K562 (cell line): ENCODE data around the gene PNLIPRP2.

ENCODE experiments used
- ESRRA ChIP-seq: fragments of 450-650 bp; IDR thresholded peaks from 2 replicates; pipeline ENCODE4 v1.6.1; 2014; ENCODE audit warnings: low read depth, mild to moderate bottlenecking, moderate library complexity, borderline replicate concordance
- L3MBTL2 ChIP-seq: fragments of 450-650 bp; IDR thresholded peaks from 2 replicates; pipeline ENCODE4 v1.6.1; 2016; ENCODE audit warnings: mild to moderate bottlenecking, moderate library complexity
- ZNF79 ChIP-seq: fragments of 250-450 bp; sonication (Bioruptor Pico); IDR thresholded peaks from 2 replicates; pipeline ENCODE4 v1.4.0; 2020; ENCODE audit warnings: low read depth, mild to moderate bottlenecking, moderate library complexity
- TF ChIP-seq, protein P1 (sequence below): IDR thresholded peaks from 2 replicates; pipeline ENCODE4 v1.6.1; 2014; ENCODE audit warnings: antibody characterized with exemption

DNA sequence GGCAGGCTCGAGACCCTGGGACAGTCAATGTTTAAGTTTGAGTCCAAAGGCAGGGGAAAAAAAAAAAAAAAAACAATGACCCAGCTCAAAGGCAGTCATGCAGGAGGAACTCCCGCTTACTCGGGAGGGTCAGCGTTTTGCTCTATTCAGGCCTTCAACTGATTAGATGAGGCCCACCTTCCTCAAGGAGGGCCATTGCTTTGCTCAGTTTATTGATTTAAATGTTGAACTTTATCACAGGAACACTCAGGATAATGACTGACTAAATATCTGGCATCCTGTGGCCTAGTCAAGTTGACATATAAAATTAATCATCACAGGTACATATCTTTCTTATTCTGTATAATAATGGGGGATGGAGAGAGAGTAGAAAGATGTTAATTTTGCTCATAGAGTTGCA, 69.0 kb downstream of the PNLIPRP2 start:
- TF ChIP-seq ZNF79 (CRISPR knock-in tag) (no peak), L3MBTL2 (no peak), ESRRA (no peak)
- TF ChIP-seq, protein P1, sequence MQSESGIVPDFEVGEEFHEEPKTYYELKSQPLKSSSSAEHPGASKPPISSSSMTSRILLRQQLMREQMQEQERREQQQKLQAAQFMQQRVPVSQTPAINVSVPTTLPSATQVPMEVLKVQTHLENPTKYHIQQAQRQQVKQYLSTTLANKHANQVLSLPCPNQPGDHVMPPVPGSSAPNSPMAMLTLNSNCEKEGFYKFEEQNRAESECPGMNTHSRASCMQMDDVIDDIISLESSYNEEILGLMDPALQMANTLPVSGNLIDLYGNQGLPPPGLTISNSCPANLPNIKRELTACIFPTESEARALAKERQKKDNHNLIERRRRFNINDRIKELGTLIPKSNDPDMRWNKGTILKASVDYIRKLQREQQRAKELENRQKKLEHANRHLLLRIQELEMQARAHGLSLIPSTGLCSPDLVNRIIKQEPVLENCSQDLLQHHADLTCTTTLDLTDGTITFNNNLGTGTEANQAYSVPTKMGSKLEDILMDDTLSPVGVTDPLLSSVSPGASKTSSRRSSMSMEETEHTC: no peak
